GM18526 (cell line): ENCODE measurements around the gene PRKCZ.

Source experiments
- POLR2A ChIP-seq: IDR thresholded peaks from 3 replicates; pipeline ENCODE4 v1.6.1; 2011; ENCODE audit not compliant: insufficient read length; ENCODE audit errors: extremely low read depth

Gene PRKCZ

GRCh38 chr1:2177946-2178538 is 127.8 kb downstream of the PRKCZ start:
- no peak for TF ChIP-seq POLR2A

- no peak for TF ChIP-seq POLR2A
Observed at GRCh38 chr1:2178875-2179274, 128.7 kb downstream of the PRKCZ start.

GRCh38 chr1:2179283-2180013 is 129.2 kb downstream of the PRKCZ start:
- no peak for TF ChIP-seq POLR2A

- no peak for TF ChIP-seq POLR2A
Observed at GRCh38 chr1:2180297-2181245, 130.4 kb downstream of the PRKCZ start.

GRCh38 chr1:2181271-2181670 is 131.1 kb downstream of the PRKCZ start:
- TF ChIP-seq POLR2A, result no peak

- TF ChIP-seq POLR2A, result no peak
Observed at GRCh38 chr1:2181752-2182151, 131.5 kb downstream of the PRKCZ start.

- TF ChIP-seq POLR2A, result no peak
Observed at GRCh38 chr1:2182376-2182775, 132.2 kb downstream of the PRKCZ start.

- no peak for TF ChIP-seq POLR2A
Observed at GRCh38 chr1:2183937-2184334, 133.7 kb downstream of the PRKCZ start.

- TF ChIP-seq POLR2A, result no peak
Observed at GRCh38 chr1:2184531-2184930, 134.3 kb downstream of the PRKCZ start.

- TF ChIP-seq POLR2A, result no peak
Observed at GRCh38 chr1:2184934-2185333, 134.7 kb downstream of the PRKCZ start.

GRCh38 chr1:2185880-2186855 is 136.0 kb downstream of the PRKCZ start:
- TF ChIP-seq POLR2A, result no peak

GRCh38 chr1:2186901-2187300 is 136.7 kb downstream of the PRKCZ start:
- no peak for TF ChIP-seq POLR2A

- no peak for TF ChIP-seq POLR2A
Observed at GRCh38 chr1:2187619-2188018, 137.4 kb downstream of the PRKCZ start.

GRCh38 chr1:2188336-2188735 is 138.1 kb downstream of the PRKCZ start:
- TF ChIP-seq POLR2A, result no peak
